Cardiac muscle cell (in vitro differentiated cells and primary cell): Measurements from ENCODE around the gene KIFC3. TPM values are rescaled to one million over a fixed set of nuclear protein-coding genes. Genes with fewer than 3 reads are reported as not detected.

Experiments
- DNase-seq, 2 donors: peaks; one replicate each; pipeline versions ENCODE4 v3.0.0 to v3.0.0-alpha.2; 2010 to 2017; ENCODE audit warnings: low read depth in 1 of 2, low spot score in 1 of 2
- H3K27ac ChIP-seq: fragments of 200-600 bp; sonication (generic); 2 replicates; pipeline ENCODE4 v1.5.1; 2016
- H3K27me3 ChIP-seq: fragments of 200-600 bp; sonication (generic); 2 replicates; pipeline ENCODE4 v1.6.0; 2016; ENCODE audit warnings: control low read depth
- H3K36me3 ChIP-seq: fragments of 200-600 bp; sonication (generic); 2 replicates; pipeline ENCODE4 v1.5.1; 2016; ENCODE audit warnings: control low read depth
- H3K4me1 ChIP-seq: fragments of 200-600 bp; sonication (generic); 2 replicates; pipeline ENCODE4 v1.8.1; 2017; ENCODE audit warnings: low read depth, mild to moderate bottlenecking, mixed run types
- H3K4me3 ChIP-seq: fragments of 200-600 bp; sonication (generic); 2 replicates; pipeline ENCODE4 v1.5.1; 2016; ENCODE audit warnings: mild to moderate bottlenecking
- H3K9me3 ChIP-seq: fragments of 200-600 bp; sonication (generic); 2 replicates; pipeline ENCODE4 v1.5.1; 2017; ENCODE audit warnings: low read depth, mild to moderate bottlenecking, control low read depth
- CTCF ChIP-seq: IDR thresholded peaks from 2 replicates; pipeline ENCODE4 v1.5.1; 2012; ENCODE audit warnings: low read depth, mild to moderate bottlenecking, low read length
- polyA plus RNA-seq: library from polyadenylated mRNA; unstranded; fragments of >200 nt; fragmentation: Nextera tagmentation; extraction: Ambion mirVana; gene quantifications from 2 replicates; pipeline ENCODE4 v1.2.1, GENCODE V29; 2016
- total RNA-seq: library from RNA; depleted of rRNA; stranded (reverse); fragments of >200 nt; gene quantifications from 2 replicates; pipeline ENCODE4 v1.2.3, GENCODE V29; 2016

The KIFC3 gene
- total and polyA plus RNA-seq, 2 experiments from 2014 or later = 24.8 to 50.1 TPM

- no peak for TF ChIP-seq CTCF
- H3K27ac ChIP-seq = no peak overlapping the region
- no peaks in the 10 kb centered on the region for H3K27me3 ChIP-seq
- no peak overlapping the region for H3K4me3 ChIP-seq
- H3K36me3 ChIP-seq = no peaks in the 10 kb centered on the region
- no peaks in the 10 kb centered on the region for H3K9me3 ChIP-seq
- no peak for DNase-seq
- H3K4me1 ChIP-seq = peaks cover 22% of the 10 kb centered on the region
Measured at GRCh38 chr16:57823836-57824235, 21.5 kb upstream of the KIFC3 start.

GRCh38 chr16:57822856-57823255 is 20.6 kb upstream of the KIFC3 start:
- no peak for DNase-seq
- H3K4me1 ChIP-seq = peaks cover 22% of the 10 kb centered on the region
- H3K27me3 ChIP-seq = no peaks in the 10 kb centered on the region
- no peak for TF ChIP-seq CTCF
- no peaks in the 10 kb centered on the region for H3K36me3 ChIP-seq
- H3K27ac ChIP-seq = no peak overlapping the region
- H3K9me3 ChIP-seq = no peaks in the 10 kb centered on the region
- H3K4me3 ChIP-seq = no peak overlapping the region

- H3K36me3 ChIP-seq = no peaks in the 10 kb centered on the region
- no peak for TF ChIP-seq CTCF
- no peaks in the 10 kb centered on the region for H3K9me3 ChIP-seq
- no peak overlapping the region for H3K27ac ChIP-seq
- peaks cover 22% of the 10 kb centered on the region for H3K4me1 ChIP-seq
- no peak overlapping the region for H3K4me3 ChIP-seq
- no peak for DNase-seq
- H3K27me3 ChIP-seq = no peaks in the 10 kb centered on the region
Measured at GRCh38 chr16:57822018-57822553, 19.8 kb upstream of the KIFC3 start.

GRCh38 chr16:57821149-57821971 is 19.1 kb upstream of the KIFC3 start:
- no peak for TF ChIP-seq CTCF
- no peak for DNase-seq
- no peak overlapping the region for H3K4me3 ChIP-seq
- peak overlapping the region; percentile 45 for H3K27ac ChIP-seq
- H3K4me1 ChIP-seq = peaks cover 22% of the 10 kb centered on the region
- no peaks in the 10 kb centered on the region for H3K27me3 ChIP-seq
- no peaks in the 10 kb centered on the region for H3K9me3 ChIP-seq
- H3K36me3 ChIP-seq = no peaks in the 10 kb centered on the region

- Histone ChIP-seq H3K27ac (no peak overlapping the region), H3K9me3 (no peaks in the 10 kb centered on the region), H3K4me3 (no peak overlapping the region), H3K36me3 (no peaks in the 10 kb centered on the region), H3K4me1 (peaks cover 17% of the 10 kb centered on the region), H3K27me3 (no peaks in the 10 kb centered on the region)
- no peak for DNase-seq
- no peak for TF ChIP-seq CTCF
Measured at GRCh38 chr16:57818377-57819064, 16.2 kb upstream of the KIFC3 start.
